Heart left ventricle (tissue), 13 donors: ENCODE data around the gene NDUFS3.

ENCODE experiments used
- CTCF ChIP-seq, 12 donors: fragments of 200-600 bp; sonication (generic) in 4 of 12; IDR thresholded peaks; one replicate each; pipeline versions ENCODE4 v1.5.0 to v1.8.0; 2018 to 2022; ENCODE audit warnings: antibody characterized with exemption in 12 of 12, mild to moderate bottlenecking in 5 of 12
- POLR2A ChIP-seq, 2 donors: fragments of 450-650 bp; IDR thresholded peaks; one replicate each; pipeline ENCODE4 v1.6.1; 2017; ENCODE audit warnings: antibody characterized with exemption in 2 of 2, mild to moderate bottlenecking in 2 of 2, moderate library complexity in 2 of 2
- donor health status: ischemic (EF 13 %, LVEDD 7.1; RV severe dilation, severe dysfunction).
- donor health status: DM: no; HTN: yes; CAD: no.
- donor health status: DM: no; HTN: no; CAD: no.
- donor health status: ischemic (EF 25% LVEDD 6.9; RV normal size, moderate dysfunction).
- donor health status: ischemic (EF 25% LVEDD 5.7; RV mildly dilated, moderate dysfunction).
- donor health status: ischemic (EF 35%, LVEDD 5.7; RV mildly dilated, moderate dysfunction).
- donor health status: nonischemic (EF 11% LVEDD 7.7; RV severe dilation, severe dysfunction).
- donor health status: DM: yes; HTN: yes; CAD: no.
- donor health status: PGD.
- donor health status: ischemic (EF 29% LVEDD 5.4; RV normal size, mild dysfunction).
- donor health status: nonischemic (EF 23%, LVEDD 6.1; RV moderate dilation, normal function).

- TF ChIP-seq POLR2A (IDR thresholded peaks at IDR 0.05) (no peak), CTCF (IDR thresholded peaks at IDR 0.05) (no peak)
Observed at GRCh38 chr11:47611348-47611794, 32.5 kb downstream of the NDUFS3 start.
